ENCODE data around the gene GPANK1.

Gene GPANK1

GRCh38 chr6:31701666-31702404 is 37.0 kb upstream of the GPANK1 start:
- TF ChIP-seq CTCF (IDR thresholded peaks at IDR 0.05; ENCODE audit: low read depth, low read length, missing control alignments): no peak
- DNase-seq (ENCODE audit: extremely low read depth, low read depth): no peak
- peak overlapping the region; percentile 66 for H3K4me3 ChIP-seq (replicated peaks; ENCODE audit: low read depth, low read length)

- no peak overlapping the region for H3K4me3 ChIP-seq (replicated peaks; ENCODE audit: low read depth, low read length)
- DNase-seq (ENCODE audit: extremely low read depth, low read depth): no peak
- TF ChIP-seq CTCF (IDR thresholded peaks at IDR 0.05; ENCODE audit: low read depth, low read length, missing control alignments): no peak
These were observed 36.1 kb upstream of the GPANK1 start for GRCh38 chr6:31700740-31701401.

GRCh38 chr6:31697555-31697954 is 32.8 kb upstream of the GPANK1 start:
- no peak for DNase-seq (ENCODE audit: extremely low read depth, low read depth)
- no peak for TF ChIP-seq CTCF (IDR thresholded peaks at IDR 0.05; ENCODE audit: low read depth, low read length, missing control alignments)
- H3K4me3 ChIP-seq (replicated peaks; ENCODE audit: low read depth, low read length): no peak overlapping the region

GRCh38 chr6:31693535-31693934 is 28.7 kb upstream of the GPANK1 start:
- DNase-seq (ENCODE audit: extremely low read depth, low read depth): no peak
- TF ChIP-seq CTCF (IDR thresholded peaks at IDR 0.05; ENCODE audit: low read depth, low read length, missing control alignments): no peak
- no peak overlapping the region for H3K4me3 ChIP-seq (replicated peaks; ENCODE audit: low read depth, low read length)

GRCh38 chr6:31692886-31693285 is 28.1 kb upstream of the GPANK1 start:
- TF ChIP-seq CTCF (IDR thresholded peaks at IDR 0.05; ENCODE audit: low read depth, low read length, missing control alignments): no peak
- no peak for DNase-seq (ENCODE audit: extremely low read depth, low read depth)

GRCh38 chr6:31692353-31692752 is 27.6 kb upstream of the GPANK1 start:
- no peak overlapping the region for H3K4me3 ChIP-seq (replicated peaks; ENCODE audit: low read depth, low read length)
- no peak for TF ChIP-seq CTCF (IDR thresholded peaks at IDR 0.05; ENCODE audit: low read depth, low read length, missing control alignments)
- DNase-seq (ENCODE audit: extremely low read depth, low read depth): no peak

More at GRCh38 chr6:31692886-31693285, 28.1 kb upstream of the GPANK1 start:
- no peak overlapping the region for H3K4me3 ChIP-seq (replicated peaks; ENCODE audit: low read depth, low read length)

Measured in HFF-Myc (cell line).